Stimulated activated CD4-positive, alpha-beta T cell treated with anti-CD3 and anti-CD28 coated beads, Interleukin-15, amount 100 ng/mL, for 1 hour (primary cell): ENCODE results near the gene PITPNM1.
"Not testable (repeated sequence)": the region's sequence is repeated elsewhere in the genome, so short reads cannot be mapped to it uniquely, and the experiment has no call there.

Experiments used
- DNase-seq, 2 donors: peaks; one replicate each; pipeline ENCODE4 v3.0.0-alpha.2; 2020; ENCODE audit warnings: low read depth in 1 of 2, low spot score in 1 of 2

Gene PITPNM1

GRCh38 chr11:67523556-67524479 is 18.7 kb upstream of the PITPNM1 start:
- DNase-seq, result no peak

DNA sequence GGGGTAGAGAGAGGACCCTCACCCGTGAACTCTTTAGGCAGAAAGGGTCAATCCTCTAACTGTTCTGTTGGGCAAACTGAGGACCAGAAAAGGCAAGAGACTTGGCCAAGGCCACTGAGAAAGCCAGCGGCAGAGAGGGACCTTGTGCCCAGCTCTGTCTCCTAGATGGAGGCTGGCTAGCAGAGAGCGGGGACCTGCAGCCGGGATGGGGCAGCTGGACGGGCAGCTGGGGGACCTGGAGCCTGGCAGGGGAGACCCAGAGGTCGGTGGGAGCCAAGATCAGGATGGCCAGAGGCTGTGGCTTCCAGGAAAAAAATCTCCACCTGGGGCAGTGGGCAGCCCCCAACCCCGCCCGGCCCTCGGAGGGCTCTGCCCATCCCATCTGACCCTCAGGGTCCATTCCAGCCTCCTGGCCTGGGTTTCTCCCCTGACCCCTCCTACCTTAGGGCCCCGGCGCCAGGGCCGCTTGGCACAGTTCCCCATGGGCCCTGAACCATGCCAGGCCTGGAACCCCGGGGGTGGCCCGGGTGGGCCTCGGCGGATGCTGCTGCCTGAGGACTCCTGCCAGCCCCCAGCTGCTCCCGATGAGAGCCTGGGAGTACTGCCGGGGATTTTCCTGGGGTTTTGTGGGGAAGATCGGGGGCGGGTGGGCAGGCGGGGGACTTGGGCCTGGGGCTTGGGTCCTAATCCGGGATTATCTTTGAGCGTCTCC is 17.8 kb upstream of the PITPNM1 start, which contains the start of gene CABP2:
Gene CABP2 (minus strand): TSS at position 603 of the 712 bp plus-strand sequence. CDS start 120 bp downstream, at position 483.
- no peak for DNase-seq

GRCh38 chr11:67522338-67522737 is 17.2 kb upstream of the PITPNM1 start:
- no peak for DNase-seq

DNA sequence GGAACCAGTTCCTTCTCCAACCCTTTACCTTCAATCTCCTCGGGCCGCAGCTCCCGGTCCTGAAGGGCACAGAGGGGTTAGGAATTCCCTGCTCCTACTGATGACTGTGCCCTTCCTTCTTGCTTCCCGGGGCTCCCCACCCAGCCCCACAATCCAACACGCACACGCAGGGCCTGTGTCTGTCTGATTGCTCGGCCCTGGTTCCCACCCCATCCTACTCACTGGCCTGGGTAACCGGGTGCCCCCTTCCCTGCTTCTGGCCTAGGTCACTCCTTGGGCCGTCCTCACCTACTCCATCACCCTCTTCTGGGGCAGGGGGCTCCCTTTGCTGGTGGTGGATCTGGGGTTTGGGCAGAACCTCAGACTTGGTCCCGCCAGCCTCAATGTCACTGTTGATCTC is 16.8 kb upstream of the PITPNM1 start:
- DNase-seq, result no peak

DNA sequence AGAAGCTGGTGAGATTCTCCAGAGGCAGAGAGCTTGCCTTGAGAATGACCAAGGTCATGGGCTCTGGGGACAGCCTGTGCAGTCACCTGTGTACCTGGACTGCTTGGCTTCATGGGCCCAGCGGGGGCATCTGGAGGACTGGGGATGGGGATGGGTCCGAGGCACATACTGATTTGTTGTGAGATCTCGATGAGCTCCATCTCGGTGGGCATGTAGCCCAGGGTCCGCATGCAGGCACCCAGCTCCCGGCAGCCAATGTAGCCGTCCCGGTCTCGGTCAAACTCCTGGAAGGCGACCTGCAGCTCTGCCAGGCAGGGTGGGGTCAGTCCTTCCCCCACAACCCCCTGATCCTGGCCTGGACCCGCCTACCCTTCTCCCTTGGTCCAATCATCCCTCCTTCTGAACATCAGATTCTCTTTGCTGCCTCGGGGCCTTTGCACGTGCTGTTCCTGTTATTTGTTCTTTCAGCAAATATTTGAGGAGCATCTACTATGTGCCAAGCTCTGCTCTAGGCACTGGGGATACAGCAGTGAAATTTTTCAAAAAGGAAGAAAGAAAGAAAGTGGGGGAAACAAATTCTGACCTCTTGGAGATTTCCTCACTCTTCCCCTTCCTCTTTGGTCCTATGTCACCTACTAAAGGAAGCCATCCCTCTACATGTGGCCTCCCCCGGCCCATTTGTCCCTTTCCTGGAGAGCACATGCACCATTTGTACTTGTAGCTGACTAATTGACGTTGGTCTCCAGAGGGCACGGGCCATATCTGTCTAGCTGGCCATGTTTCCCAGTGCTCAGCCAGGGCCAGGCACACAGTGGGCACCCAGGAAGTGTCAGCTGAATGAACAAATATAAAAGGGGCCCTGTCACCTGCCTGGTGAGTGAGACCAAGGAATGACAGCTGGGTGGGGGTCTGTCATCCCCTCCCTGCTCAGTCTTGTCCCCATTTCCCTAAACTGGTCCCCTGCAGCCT is 16.0 kb upstream of the PITPNM1 start:
- DNase-seq, result no peak

GRCh38 chr11:67519726-67520125 is 14.6 kb upstream of the PITPNM1 start:
- DNase-seq, result no peak

DNA sequence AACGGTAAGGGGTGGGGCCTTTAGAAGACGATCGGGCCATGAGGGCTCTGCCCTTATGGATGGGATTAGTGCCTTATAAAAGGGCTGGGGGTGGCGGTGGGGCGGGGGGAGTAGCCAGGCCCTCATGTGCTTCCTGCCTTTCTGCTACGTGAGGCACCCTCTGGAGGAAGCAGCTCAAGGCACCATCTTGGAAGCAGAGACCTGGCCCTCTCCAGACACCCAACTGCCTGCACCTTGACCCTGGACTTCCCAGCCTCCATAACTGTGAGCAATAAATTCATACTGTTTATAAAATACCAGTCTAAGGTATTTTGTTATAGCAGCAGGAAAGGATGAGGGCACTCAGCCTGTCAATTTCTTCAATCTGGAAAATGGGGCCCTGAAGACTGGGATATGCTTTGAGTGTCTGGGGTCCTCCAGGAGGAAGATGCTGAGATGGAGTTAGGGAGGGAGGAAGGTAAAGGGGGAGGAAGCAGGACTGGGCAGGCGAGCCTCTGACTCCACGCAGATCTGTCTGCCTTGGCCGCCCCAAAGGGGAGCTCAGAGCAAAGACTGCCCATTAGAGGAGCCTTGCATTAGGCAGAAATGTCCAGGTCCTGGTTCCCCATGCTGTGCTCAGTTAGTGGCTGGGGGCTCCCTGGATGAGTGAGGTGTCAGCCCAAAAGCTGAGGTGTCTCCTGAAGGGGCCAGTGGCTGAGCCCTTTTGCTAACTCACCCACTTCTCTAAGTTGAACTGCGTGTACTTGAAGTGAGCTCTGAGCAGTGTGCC is 12.8 kb upstream of the PITPNM1 start:
- no peak for DNase-seq

DNA sequence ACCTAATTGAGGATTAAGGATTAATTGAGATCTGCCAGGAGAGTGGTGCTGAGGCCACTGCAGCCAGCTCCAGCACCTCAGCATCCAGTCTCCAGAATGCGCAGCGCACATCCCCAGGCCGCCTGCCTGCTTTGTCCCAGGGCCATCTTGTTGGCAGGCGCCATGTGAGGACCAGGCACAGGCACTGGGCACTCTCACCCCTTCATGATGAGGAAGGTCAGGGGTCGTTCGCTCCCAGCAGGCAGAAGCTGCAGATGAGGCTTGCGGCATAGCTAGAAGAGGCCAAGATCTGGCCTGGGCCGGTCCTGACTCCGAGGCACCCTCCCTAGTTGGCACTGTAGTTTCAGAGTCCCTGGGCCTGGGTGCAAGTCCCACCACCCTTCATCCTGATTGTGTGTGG is 11.6 kb upstream of the PITPNM1 start:
- no peak for DNase-seq

DNA sequence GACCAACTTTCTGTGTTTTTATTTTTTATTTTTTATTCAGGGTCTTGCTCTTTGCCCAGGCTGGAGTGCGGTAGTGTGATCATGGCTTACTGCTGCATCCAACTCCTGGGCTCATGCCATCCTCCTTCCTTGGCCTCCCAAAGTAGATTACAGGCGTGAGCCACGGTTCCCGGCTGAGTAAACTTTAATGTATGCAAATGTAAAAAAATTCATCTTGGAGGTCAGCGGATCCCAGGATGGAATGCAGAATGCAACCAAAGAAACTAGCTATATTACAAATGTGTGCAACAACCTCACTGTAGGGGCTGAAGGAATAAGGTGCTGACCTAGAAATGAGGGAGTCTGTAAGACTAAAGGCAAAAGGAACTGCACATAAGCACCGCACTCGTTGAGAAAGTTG is 9.0 kb upstream of the PITPNM1 start:
- no peak for DNase-seq

DNA sequence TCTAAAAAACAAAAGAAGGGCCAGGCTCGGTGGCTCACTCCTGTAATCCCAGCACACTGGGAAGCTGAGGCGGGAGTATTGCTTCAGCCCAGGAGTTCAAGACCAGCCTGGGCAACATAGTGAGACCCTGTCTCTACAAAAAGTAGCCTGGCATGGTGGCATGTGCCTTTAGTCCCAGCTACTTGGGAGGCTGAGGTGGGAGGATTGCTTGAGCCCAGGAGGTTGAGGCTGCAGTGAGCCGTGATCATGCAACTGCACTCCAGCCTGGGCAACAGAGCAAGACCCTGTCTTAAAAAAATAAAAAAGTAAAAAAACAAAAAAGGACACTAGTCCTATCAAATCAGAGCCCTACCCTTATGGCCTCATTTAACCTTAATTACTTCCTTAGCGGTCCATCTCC is 6.4 kb upstream of the PITPNM1 start:
- DNase-seq, result not testable (repeated sequence)

- no peak for DNase-seq
Measured at GRCh38 chr11:67510023-67510345, 4.8 kb upstream of the PITPNM1 start.

- peak; percentile 97 to 98 for DNase-seq
Measured at GRCh38 chr11:67508486-67509121, 3.4 kb upstream of the PITPNM1 start.

- DNase-seq, result peak; percentile 94
Measured at GRCh38 chr11:67507864-67508485, 2.8 kb upstream of the PITPNM1 start, which contains the start of gene CDK2AP2. CDK2AP2 (minus strand) TSS chr11:67508162; CDS start chr11:67508082, 80 bp downstream.

GRCh38 chr11:67507242-67507863 is 2.2 kb upstream of the PITPNM1 start:
- DNase-seq, result no peak

- no peak for DNase-seq
Measured at GRCh38 chr11:67506426-67507051, 1.4 kb upstream of the PITPNM1 start.

DNA sequence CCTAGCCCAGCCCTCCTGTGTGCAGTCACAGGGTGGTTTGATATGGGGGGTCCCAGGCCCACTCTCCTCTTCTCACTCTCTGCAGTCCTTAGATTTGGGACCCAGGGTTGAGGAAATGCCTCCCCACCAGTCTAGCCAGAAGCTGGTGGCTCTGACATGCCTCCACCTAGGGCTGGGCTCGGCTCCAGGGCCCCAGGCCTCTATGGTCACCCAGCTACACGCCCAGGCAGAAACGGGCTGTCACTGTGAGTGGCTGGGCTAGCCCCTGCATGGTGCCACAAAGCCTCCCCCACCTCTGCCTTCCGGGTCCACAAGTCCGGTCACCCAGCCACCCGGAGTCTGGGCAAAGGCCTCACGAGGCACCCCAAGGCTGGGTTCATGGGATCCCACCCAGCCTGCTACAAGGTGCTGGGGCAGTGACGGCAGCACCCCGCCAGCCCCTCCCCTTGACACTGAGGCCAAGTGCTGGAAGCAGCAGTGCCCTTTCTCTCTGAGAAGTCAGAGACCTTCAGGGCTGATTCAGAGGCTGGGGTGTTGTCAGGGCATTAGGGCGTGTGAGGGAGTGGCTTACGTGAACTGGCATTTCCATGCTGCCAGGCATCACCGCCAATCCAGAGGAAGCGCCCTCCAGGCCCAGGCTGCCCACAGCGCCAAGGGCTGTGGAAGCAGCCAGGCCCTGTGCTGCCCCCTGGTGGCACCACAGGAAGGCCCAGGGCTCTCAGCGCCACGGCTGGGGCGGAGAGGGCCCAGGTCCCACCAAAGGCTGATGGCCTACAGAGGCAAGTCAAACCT is 638 bp upstream of the PITPNM1 start:
- DNase-seq, result peak; percentile 84 to 86
